Activated naive CD8-positive, alpha-beta T cell (primary cell): ENCODE results near the gene CASD1.

Experiments used
- H3K27ac Mint-ChIP-seq: one replicate; pipeline ENCODE4 v1.8.0; 2021; ENCODE audit warnings: mixed read lengths
- H3K27me3 Mint-ChIP-seq: one replicate; pipeline ENCODE4 v1.8.0; 2021; ENCODE audit warnings: mixed read lengths
- H3K36me3 Mint-ChIP-seq: one replicate; pipeline ENCODE4 v1.8.0; 2021; ENCODE audit warnings: mixed read lengths
- H3K4me1 Mint-ChIP-seq: one replicate; pipeline ENCODE4 v1.8.0; 2021; ENCODE audit warnings: low read depth, mixed read lengths
- H3K4me3 Mint-ChIP-seq: one replicate; pipeline ENCODE4 v1.8.0; 2021; ENCODE audit warnings: mild to moderate bottlenecking, mixed read lengths
- H3K9me3 Mint-ChIP-seq: one replicate; pipeline ENCODE4 v1.8.0; 2021; ENCODE audit warnings: low read depth, mixed read lengths

Gene CASD1

GRCh38 chr7:94547126-94547525 lies 37.5 kb downstream of the CASD1 start:
- no peak overlapping the region for H3K27ac Mint-ChIP-seq
- no peaks in the 10 kb centered on the region for H3K9me3 Mint-ChIP-seq
- H3K27me3 Mint-ChIP-seq, result no peaks in the 10 kb centered on the region
- H3K36me3 Mint-ChIP-seq, result peaks cover 5% of the 10 kb centered on the region
- no peak overlapping the region for H3K4me3 Mint-ChIP-seq
- no peaks in the 10 kb centered on the region for H3K4me1 Mint-ChIP-seq

DNA sequence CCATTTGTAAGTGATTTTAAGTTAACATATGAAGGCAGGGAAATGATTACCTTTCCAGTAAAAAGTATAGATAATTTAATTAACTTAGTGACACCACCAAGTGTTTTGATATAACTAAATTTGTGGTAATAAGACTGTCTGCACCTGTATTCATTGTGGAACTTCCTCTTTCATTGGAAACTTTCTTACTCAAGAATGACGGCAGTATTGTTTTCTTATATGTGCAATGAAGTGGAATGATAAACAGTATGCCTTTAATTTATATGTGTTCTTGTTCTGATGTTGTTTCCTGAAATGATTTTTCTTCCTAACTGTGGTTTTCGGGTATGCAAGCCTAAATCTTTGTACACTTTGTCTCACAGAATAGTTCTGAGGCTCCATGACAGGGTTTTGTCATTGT lies 46.4 kb downstream of the CASD1 start:
- Mint-ChIP-seq H3K4me3 (no peak overlapping the region), H3K36me3 (peaks cover 30% of the 10 kb centered on the region), H3K27me3 (no peaks in the 10 kb centered on the region), H3K4me1 (no peaks in the 10 kb centered on the region), H3K9me3 (no peaks in the 10 kb centered on the region), H3K27ac (no peak overlapping the region)

GRCh38 chr7:94557215-94557614 lies 47.6 kb downstream of the CASD1 start:
- H3K36me3 Mint-ChIP-seq, result peaks cover 28% of the 10 kb centered on the region
- H3K4me1 Mint-ChIP-seq, result no peaks in the 10 kb centered on the region
- H3K4me3 Mint-ChIP-seq, result no peak overlapping the region
- H3K9me3 Mint-ChIP-seq, result no peaks in the 10 kb centered on the region
- no peaks in the 10 kb centered on the region for H3K27me3 Mint-ChIP-seq
- no peak overlapping the region for H3K27ac Mint-ChIP-seq

- H3K4me1 Mint-ChIP-seq, result no peaks in the 10 kb centered on the region
- H3K36me3 Mint-ChIP-seq, result peaks cover 20% of the 10 kb centered on the region
- H3K4me3 Mint-ChIP-seq, result no peak overlapping the region
- no peaks in the 10 kb centered on the region for H3K9me3 Mint-ChIP-seq
- H3K27ac Mint-ChIP-seq, result no peak overlapping the region
- H3K27me3 Mint-ChIP-seq, result no peaks in the 10 kb centered on the region
These were observed 50.4 kb downstream of the CASD1 start for GRCh38 chr7:94559972-94560371.

GRCh38 chr7:94561841-94562514 lies 52.4 kb downstream of the CASD1 start:
- Mint-ChIP-seq H3K4me1 (no peaks in the 10 kb centered on the region), H3K27me3 (no peaks in the 10 kb centered on the region), H3K4me3 (no peak overlapping the region), H3K9me3 (no peaks in the 10 kb centered on the region), H3K36me3 (peaks cover 24% of the 10 kb centered on the region), H3K27ac (no peak overlapping the region)

DNA sequence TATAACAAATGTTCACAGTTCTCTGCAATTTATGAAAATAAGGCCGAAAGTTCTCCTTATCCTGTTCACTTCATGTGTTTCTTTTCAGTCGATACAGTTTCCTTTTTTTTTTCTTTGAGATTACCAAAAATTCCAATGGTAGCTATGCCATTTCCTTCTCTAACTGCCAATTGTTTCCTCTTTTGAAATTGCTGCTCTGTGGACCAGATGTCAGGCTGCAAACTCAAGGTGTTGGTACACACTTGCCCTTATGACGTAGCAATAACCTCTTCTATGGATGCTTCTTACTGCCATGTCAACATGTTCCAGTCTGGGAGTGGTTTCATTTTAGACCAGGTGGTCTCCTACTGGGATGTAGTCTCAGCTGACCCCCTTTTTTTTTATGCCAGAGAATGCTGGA lies 52.9 kb downstream of the CASD1 start:
- Mint-ChIP-seq H3K4me1 (no peaks in the 10 kb centered on the region), H3K27ac (no peak overlapping the region), H3K27me3 (no peaks in the 10 kb centered on the region), H3K4me3 (no peak overlapping the region), H3K36me3 (peaks cover 21% of the 10 kb centered on the region), H3K9me3 (no peaks in the 10 kb centered on the region)

DNA sequence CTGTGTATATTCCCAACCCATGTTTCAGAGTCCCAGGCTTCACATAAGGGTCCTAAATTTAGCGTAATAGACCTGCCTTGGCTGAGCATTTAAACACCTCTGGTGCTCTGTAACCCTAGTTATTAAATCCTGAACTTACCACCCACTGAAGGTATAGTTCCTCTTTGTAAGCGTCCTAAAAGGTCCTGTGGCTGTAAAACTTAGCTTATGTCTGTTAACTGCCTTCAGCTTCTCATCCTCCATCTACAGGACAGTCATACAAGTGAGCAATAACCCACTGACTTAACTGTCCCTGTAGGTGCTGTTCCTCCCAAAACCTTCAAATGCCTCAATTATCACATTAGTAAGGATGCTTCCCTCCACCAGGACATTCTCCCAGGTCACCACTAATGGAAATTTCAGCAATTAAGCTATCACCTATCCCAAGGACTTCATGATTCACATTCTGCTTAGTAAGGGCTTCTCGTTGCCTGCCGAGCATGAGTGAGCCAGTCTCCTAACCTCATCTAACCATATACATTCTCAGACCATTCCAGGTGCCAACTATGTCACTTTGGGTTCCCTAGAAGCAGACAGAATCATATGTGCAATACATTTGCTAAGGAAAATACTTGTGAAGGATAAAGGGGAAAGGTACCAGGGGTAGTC lies 55.8 kb downstream of the CASD1 start:
- Mint-ChIP-seq H3K36me3 (peaks cover 21% of the 10 kb centered on the region), H3K4me1 (no peaks in the 10 kb centered on the region), H3K4me3 (no peak overlapping the region), H3K9me3 (no peaks in the 10 kb centered on the region), H3K27me3 (no peaks in the 10 kb centered on the region), H3K27ac (no peak overlapping the region)

DNA sequence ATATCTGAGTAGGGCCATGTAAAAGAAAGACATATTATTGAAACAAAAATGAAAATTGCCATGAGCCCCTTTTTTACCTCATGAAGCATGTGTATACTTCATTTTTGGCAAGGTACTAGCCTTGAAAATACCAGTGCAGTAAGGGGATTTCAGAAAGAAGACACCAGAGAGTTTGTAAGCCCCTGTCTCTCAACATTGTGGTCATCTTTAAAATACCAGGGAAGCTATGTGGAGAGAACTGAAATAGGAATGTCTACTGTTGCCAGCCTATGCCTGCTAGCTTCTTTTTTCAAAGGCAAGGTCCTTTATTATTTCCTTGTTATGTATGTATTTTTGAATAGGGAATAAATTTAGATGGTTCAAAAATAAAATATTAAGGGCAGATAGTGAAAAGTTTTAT lies 57.8 kb downstream of the CASD1 start:
- Mint-ChIP-seq H3K4me1 (no peaks in the 10 kb centered on the region), H3K27me3 (no peaks in the 10 kb centered on the region), H3K27ac (no peak overlapping the region), H3K9me3 (no peaks in the 10 kb centered on the region), H3K4me3 (no peak overlapping the region), H3K36me3 (peaks cover 25% of the 10 kb centered on the region)

DNA sequence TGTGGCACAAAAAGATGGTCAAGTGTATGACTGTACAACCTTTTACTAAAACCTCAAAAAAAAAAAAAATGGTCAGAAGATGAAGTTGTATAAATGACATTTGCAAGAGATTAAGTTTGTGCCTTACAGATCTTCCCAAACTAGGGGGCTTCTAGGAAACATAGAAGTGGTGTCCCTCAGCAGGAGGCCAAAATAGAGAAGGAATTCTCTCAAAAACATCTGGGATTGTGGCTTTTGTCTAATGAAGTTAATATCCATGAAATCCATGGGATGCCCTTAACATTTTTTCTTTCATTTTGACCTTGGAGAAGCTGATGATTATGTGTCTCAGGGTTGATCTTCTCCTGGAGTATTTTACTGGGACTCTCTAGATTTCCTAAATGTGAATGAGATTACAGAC lies 62.2 kb downstream of the CASD1 start:
- H3K27me3 Mint-ChIP-seq, result no peaks in the 10 kb centered on the region
- H3K36me3 Mint-ChIP-seq, result peaks cover 54% of the 10 kb centered on the region
- no peaks in the 10 kb centered on the region for H3K4me1 Mint-ChIP-seq
- peaks cover 14% of the 10 kb centered on the region for H3K9me3 Mint-ChIP-seq
- no peak overlapping the region for H3K4me3 Mint-ChIP-seq
- no peak overlapping the region for H3K27ac Mint-ChIP-seq

DNA sequence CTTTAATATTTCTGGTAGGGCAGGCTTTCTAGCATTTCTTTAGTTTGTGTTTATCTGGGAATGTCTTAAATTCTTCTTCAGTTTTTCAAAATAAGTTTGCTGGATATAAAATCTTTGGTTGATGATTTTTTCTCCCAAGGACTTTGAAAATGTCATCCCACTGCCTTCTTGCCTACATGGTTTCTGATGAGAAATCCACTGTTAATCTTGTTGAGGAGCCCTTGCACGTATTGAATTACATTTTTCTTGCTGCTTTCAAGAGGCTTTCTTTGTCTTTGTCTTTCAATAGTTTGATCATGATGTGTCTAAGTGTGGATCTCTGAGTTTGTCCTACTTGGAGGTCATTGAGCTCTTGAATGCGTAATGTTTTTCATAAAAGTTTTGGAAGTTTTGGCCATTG lies 66.0 kb downstream of the CASD1 start:
- peaks cover 62% of the 10 kb centered on the region for H3K36me3 Mint-ChIP-seq
- no peaks in the 10 kb centered on the region for H3K27me3 Mint-ChIP-seq
- H3K4me3 Mint-ChIP-seq, result no peak overlapping the region
- no peaks in the 10 kb centered on the region for H3K4me1 Mint-ChIP-seq
- no peak overlapping the region for H3K27ac Mint-ChIP-seq
- H3K9me3 Mint-ChIP-seq, result peaks cover 14% of the 10 kb centered on the region

DNA sequence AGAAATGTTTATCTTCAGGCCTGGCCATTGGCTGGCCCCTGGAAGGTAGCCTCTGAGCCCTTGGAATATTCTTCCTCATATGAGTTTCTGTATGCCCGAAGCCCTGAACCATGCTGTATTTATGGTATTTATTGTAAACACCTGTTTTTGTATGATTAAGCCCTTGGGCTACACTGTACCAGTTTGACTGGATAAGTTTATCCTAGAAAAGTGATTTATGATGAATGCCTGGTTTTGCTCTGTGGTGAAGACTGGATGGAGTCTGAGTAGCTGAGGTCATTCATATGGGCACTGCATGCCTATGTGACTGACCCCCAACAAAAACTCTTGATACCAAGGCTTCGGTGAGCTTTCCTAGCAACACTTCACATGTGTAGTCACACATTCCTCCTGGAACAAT lies 66.7 kb downstream of the CASD1 start:
- no peak overlapping the region for H3K27ac Mint-ChIP-seq
- H3K9me3 Mint-ChIP-seq, result peaks cover 17% of the 10 kb centered on the region
- peaks cover 64% of the 10 kb centered on the region for H3K36me3 Mint-ChIP-seq
- no peaks in the 10 kb centered on the region for H3K27me3 Mint-ChIP-seq
- H3K4me1 Mint-ChIP-seq, result no peaks in the 10 kb centered on the region
- no peak overlapping the region for H3K4me3 Mint-ChIP-seq

- H3K4me3 Mint-ChIP-seq, result no peak overlapping the region
- H3K4me1 Mint-ChIP-seq, result no peaks in the 10 kb centered on the region
- peaks cover 66% of the 10 kb centered on the region for H3K36me3 Mint-ChIP-seq
- no peaks in the 10 kb centered on the region for H3K27me3 Mint-ChIP-seq
- H3K27ac Mint-ChIP-seq, result no peak overlapping the region
- H3K9me3 Mint-ChIP-seq, result peaks cover 20% of the 10 kb centered on the region
These were observed 67.7 kb downstream of the CASD1 start for GRCh38 chr7:94577357-94577756.

DNA sequence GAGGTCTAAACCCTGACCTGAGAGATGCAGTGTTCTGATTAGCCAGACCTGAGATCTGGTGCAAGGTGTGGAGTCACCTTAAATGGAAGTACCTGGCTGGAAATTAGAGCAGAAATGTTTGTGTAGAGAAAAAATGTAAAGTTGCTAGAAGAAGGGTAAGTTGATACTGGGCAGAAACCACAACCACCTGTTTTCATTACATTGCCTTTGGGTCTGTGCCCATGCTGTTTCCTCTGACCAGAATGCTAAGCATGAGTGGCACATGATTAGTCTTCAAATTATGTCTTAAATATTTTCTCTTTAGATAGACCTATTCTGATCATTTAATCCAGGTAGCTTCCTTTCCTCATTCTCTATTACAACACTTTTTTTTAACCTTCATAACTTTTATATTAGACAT lies 69.0 kb downstream of the CASD1 start:
- Mint-ChIP-seq H3K9me3 (peaks cover 20% of the 10 kb centered on the region), H3K4me1 (no peaks in the 10 kb centered on the region), H3K4me3 (no peak overlapping the region), H3K36me3 (peaks cover 61% of the 10 kb centered on the region), H3K27me3 (no peaks in the 10 kb centered on the region), H3K27ac (no peak overlapping the region)

DNA sequence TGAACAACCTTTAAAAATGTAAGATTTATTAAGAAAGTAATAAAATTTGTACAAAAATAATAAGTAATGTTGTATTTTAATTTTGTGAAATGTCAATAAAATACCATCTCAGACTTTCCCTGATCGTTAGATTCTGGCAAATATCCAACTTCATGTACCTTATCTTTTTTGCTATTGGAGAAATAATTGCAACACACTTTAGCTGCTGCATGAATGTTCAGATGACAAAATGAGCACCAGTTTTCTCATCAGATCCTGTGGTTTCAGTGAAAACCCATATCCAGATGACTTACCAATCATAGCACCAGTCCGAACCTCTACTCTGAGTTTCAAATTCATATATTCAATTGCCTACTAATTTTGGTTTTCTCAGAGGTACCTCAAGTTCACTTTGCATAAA lies 69.9 kb downstream of the CASD1 start:
- H3K4me1 Mint-ChIP-seq, result no peaks in the 10 kb centered on the region
- no peak overlapping the region for H3K4me3 Mint-ChIP-seq
- H3K27me3 Mint-ChIP-seq, result no peaks in the 10 kb centered on the region
- H3K36me3 Mint-ChIP-seq, result peaks cover 53% of the 10 kb centered on the region
- no peak overlapping the region for H3K27ac Mint-ChIP-seq
- peaks cover 20% of the 10 kb centered on the region for H3K9me3 Mint-ChIP-seq

DNA sequence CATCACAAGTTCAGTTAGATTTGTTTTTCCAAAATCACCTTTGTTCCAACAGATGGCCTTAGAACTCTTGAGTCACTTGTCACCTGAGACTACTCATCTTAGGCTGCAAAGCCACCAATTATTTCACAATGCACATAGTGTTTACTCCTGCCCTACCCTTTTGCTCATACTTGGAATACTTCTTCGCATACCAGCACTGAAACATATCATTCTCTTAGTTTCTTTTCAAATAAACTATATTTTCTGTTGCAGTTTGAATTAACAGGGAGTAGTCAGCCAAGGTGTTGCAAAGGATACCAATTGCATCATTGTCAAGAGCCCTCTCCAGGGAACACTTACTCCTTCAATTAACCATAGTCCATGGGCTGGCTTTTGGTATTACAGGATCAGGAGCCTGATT lies 71.0 kb downstream of the CASD1 start:
- H3K4me1 Mint-ChIP-seq, result no peaks in the 10 kb centered on the region
- no peaks in the 10 kb centered on the region for H3K27me3 Mint-ChIP-seq
- H3K36me3 Mint-ChIP-seq, result peaks cover 47% of the 10 kb centered on the region
- H3K4me3 Mint-ChIP-seq, result no peak overlapping the region
- peaks cover 12% of the 10 kb centered on the region for H3K9me3 Mint-ChIP-seq
- no peak overlapping the region for H3K27ac Mint-ChIP-seq

GRCh38 chr7:94584113-94584512 lies 74.5 kb downstream of the CASD1 start:
- Mint-ChIP-seq H3K36me3 (peaks cover 39% of the 10 kb centered on the region), H3K9me3 (peaks cover 6% of the 10 kb centered on the region), H3K4me3 (no peak overlapping the region), H3K27ac (no peak overlapping the region), H3K27me3 (no peaks in the 10 kb centered on the region), H3K4me1 (no peaks in the 10 kb centered on the region)
